LoVo (cell line): ENCODE results near the gene ASTN2.
A peak's percentile ranks its signal among the peaks of the same experiment; 100 is the strongest.

ENCODE experiments used
- DNase-seq: peaks from one replicate; pipeline ENCODE4 v3.0.0-alpha.2; 2016; ENCODE audit warnings: low spot score

Gene ASTN2

GRCh38 chr9:116506685-116507084, 908.2 kb downstream of the ASTN2 start:
- DNase-seq: no peak

GRCh38 chr9:116504893-116505480, 909.9 kb downstream of the ASTN2 start:
- DNase-seq: no peak

DNA sequence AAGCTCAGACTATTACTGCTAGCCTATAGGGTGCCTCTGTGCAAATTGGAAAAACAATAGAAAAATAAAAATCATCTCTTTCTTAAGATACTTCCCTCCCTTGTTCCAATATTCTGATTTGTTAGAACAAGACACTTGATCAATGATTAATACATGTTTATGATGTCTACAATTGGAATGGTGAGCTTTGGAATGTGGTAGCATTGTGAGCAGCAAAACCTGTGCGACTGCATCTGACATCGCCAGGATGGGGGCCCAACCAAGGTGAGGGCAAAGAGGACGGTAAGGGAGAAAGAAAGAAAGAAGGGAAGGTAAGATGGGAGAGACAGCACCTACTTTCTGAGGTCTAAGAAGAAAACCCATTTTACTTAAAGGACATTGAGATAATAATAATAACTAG, 910.8 kb downstream of the ASTN2 start:
- no peak for DNase-seq

GRCh38 chr9:116502746-116503145, 912.1 kb downstream of the ASTN2 start:
- DNase-seq: no peak

DNA sequence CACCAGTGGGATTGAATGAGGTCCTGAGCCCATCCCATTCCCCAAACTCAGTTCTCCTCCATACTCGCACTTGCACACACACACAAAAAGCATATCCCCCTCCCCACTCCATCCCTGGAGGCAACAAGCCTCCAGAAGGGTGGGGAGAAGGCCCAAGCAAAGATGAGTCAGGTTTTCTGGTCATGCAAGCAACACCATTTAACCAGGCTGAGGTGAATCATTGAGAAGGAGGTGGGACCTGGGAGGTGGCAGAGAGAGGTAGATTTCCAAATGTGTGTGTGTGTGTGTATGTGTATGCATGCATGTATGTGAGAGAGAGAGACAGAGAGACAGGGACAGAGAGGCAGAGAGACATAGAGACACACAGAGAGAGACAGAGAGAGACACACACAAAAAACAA, 913.0 kb downstream of the ASTN2 start:
- DNase-seq: no peak

- DNase-seq: peak; percentile 61
Observed at GRCh38 chr9:116499986-116500871, 914.6 kb downstream of the ASTN2 start.

GRCh38 chr9:116499434-116499833, 915.4 kb downstream of the ASTN2 start:
- no peak for DNase-seq

GRCh38 chr9:116497095-116497890, 917.6 kb downstream of the ASTN2 start:
- DNase-seq: no peak

GRCh38 chr9:116496167-116496566, 918.7 kb downstream of the ASTN2 start:
- no peak for DNase-seq

GRCh38 chr9:116495725-116496124, 919.1 kb downstream of the ASTN2 start:
- DNase-seq: no peak

- peak; percentile 47 for DNase-seq
Observed at GRCh38 chr9:116494815-116495634, 919.8 kb downstream of the ASTN2 start.

GRCh38 chr9:116493183-116493860, 921.5 kb downstream of the ASTN2 start:
- DNase-seq: no peak

DNA sequence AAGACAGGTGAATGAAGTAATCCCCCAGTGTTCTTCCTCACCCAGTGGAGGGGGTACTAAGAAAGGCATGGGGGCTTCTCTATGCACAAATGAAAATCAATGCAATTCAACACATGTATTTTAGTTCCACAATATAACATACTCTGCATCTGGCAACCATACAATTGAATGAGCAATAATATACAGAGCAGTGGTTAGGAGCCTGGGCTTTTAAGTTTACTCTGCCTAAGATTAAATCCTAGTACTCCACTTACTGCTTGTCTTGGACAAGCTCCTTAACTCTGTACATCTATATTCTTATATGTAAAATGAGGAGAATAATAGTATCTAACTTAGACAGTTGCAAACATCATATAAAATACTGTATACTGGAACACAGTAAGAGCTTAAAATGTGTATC, 923.2 kb downstream of the ASTN2 start:
- DNase-seq: no peak

GRCh38 chr9:116491219-116491618, 923.6 kb downstream of the ASTN2 start:
- no peak for DNase-seq

- no peak for DNase-seq
Observed at GRCh38 chr9:116490321-116490720, 924.5 kb downstream of the ASTN2 start.

DNA sequence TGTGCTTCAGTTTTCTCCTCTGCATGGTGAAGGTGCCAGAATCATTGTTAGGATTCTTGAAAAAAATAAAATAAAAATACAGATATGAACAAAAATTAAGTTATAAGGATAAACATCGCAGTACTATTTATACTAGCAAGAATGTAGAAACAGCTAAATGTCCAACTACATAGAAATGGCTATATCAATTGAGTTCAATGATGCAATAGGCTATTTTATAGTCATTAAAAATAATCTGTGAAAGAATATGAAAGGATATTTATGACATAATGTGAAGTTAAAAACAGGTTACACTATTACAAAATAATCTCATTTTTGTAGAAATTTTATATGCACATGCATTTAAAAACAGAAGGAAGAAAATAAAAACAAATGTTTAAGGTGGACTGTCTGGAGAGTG, 926.5 kb downstream of the ASTN2 start:
- no peak for DNase-seq

GRCh38 chr9:116484492-116485061, 930.3 kb downstream of the ASTN2 start:
- DNase-seq: no peak

DNA sequence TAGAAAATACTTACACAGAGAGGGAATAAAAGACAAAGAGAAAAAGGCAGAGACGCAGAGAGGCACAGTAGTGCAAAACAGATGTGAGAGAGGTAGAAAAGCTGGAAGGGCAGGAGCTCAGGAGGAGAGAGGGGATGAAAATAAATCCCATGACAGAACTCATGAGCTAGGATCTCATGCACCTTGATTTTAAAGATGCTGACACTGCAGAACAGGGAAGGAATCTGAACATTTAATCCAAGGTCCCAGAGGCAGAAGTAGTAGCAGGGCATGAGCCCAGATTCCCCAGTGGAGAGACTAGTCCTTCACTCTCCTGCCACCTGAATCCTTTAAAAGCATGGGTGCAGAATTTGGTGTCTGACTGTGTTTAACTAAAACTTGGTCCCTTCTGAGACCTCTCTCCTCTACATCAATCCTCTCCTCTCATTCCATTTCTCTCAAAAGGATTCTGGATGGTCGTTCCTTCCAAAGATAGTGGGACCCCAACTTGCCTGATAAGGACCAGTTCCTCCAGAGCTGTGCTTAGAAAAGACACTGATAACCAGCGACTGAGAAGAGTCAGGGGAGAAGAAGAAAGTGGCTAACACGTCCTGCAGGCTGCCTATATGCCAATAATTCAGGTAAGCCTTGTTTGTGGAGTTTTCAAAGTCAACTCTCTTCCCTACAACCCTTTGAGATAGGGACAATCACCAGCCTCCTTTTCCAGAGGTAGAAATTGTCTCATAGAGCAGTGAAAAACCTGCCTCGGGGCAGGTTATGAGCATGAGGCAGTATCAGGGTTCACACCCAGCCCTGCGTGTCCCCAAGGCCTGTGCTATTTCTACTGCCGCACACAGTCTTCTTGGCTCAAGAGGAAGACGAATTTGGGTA, 931.0 kb downstream of the ASTN2 start:
- DNase-seq: no peak

DNA sequence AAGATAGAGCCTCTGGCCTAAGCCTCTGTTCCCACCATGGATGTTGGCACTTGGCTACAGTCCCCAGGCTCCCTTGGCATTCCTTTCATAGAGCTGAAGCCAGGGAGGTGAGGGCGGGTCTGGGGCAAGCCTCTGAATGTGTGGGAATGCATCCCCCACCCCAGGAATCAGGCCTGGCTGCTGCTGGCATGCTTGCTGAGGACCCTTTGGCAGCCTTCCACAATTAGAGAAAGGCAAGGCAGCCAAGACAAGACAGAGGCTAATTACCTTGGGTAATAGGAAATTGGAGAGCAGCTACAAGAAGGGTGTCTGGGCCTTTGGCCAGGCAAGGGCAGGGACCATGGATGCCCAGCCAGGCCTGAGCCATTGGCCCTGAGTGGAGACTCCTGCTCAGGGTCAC, 932.1 kb downstream of the ASTN2 start:
- DNase-seq: no peak

DNA sequence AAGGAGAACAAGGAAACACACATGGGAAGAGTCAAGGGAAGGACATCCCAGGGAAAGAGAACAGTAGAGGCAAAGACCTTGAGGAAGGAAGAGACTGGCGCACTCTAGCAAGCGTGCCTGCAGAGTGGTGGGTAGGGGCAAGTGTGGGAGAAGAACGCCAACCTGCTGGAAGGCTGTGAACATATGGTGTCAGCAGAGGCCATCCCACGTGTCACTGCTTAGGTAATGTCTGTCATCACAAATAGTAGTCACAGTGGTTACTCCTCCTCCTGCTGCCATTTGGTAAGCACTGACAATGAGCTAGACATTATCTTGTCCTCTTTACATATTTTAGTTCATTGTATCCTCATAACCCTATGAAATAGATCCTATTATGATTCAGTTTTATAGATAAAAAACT, 934.2 kb downstream of the ASTN2 start:
- no peak for DNase-seq
